EL (cell line): ENCODE measurements around the gene OR2T27.
"Not testable (repeated sequence)": the region's sequence is repeated elsewhere in the genome, so short reads cannot be mapped to it uniquely, and the experiment has no call there.

Source experiments
- DNase-seq: peaks from one replicate; pipeline ENCODE4 v3.0.0-alpha.2; 2016

OR2T27 gene

GRCh38 chr1:248639652-248640051 lies 15.7 kb downstream of the OR2T27 start:
- DNase-seq: not testable (repeated sequence)

- not testable (repeated sequence) for DNase-seq
Observed at GRCh38 chr1:248636612-248637011, 18.7 kb downstream of the OR2T27 start.

- DNase-seq: not testable (repeated sequence)
Observed at GRCh38 chr1:248634991-248635390, 20.3 kb downstream of the OR2T27 start, which contains the start of gene OR2T11. Gene OR2T11, minus strand, starts transcription at chr1:248635091. Its CDS starts 7,963 bp downstream, at chr1:248627128.

- DNase-seq: no peak
Observed at GRCh38 chr1:248631354-248632008, 23.8 kb downstream of the OR2T27 start.

GRCh38 chr1:248630551-248630950 lies 24.8 kb downstream of the OR2T27 start:
- no peak for DNase-seq

GRCh38 chr1:248627971-248628844 lies 27.1 kb downstream of the OR2T27 start:
- DNase-seq: no peak

- DNase-seq: no peak
Observed at GRCh38 chr1:248625971-248626370, 29.4 kb downstream of the OR2T27 start.

GRCh38 chr1:248625166-248625565 lies 30.2 kb downstream of the OR2T27 start:
- DNase-seq: no peak

- DNase-seq: peak; percentile 25
Observed at GRCh38 chr1:248622570-248623001, 32.7 kb downstream of the OR2T27 start.

- no peak for DNase-seq
Observed at GRCh38 chr1:248621770-248622169, 33.6 kb downstream of the OR2T27 start.

- peak; percentile 54 for DNase-seq
Observed at GRCh38 chr1:248618878-248619277, 36.5 kb downstream of the OR2T27 start.

GRCh38 chr1:248618119-248618518 lies 37.2 kb downstream of the OR2T27 start:
- DNase-seq: no peak

GRCh38 chr1:248613742-248614141 lies 41.6 kb downstream of the OR2T27 start:
- DNase-seq: no peak

GRCh38 chr1:248611883-248612414 lies 43.4 kb downstream of the OR2T27 start:
- no peak for DNase-seq

GRCh38 chr1:248610301-248610700 lies 45.0 kb downstream of the OR2T27 start:
- no peak for DNase-seq
